ENCODE measurements around the gene ESPN.
"Not testable (repeated sequence)": the region's sequence is repeated elsewhere in the genome, so short reads cannot be mapped to it uniquely, and the experiment has no call there.

The ESPN gene

DNA sequence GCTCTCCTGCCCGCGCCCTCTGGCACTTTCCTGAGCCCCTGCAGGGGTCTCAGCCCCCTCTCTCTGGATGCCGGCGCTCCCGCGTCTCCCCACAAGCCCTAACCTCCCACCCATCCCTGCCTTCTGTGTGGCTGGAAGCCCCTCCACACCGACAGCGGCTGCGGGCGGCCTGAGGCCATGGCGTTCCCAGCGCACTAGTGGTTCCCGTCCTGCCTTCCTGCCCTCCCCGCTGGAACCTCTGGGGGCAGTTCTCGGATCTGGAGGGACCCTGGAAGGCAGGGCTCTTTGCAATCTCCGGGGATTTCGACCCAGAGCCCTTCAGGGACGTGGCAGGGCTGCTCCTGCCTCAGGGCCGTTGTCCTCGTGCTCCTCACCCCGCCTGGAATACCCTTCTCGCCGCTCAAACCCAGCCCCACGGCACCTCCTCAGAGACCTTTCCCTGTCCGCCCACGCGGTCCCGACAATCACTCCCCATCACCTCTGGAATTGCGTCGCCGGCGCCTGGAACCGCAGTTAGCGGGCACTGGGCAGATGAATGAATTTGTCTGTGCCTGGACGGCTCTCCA lies 493 bp upstream of the ESPN start:
- H3K4me1 ChIP-seq = no peaks in the 10 kb centered on the region
- H3K36me3 ChIP-seq = no peaks in the 10 kb centered on the region
- H3K9me3 ChIP-seq = no peaks in the 10 kb centered on the region
- H3K4me3 ChIP-seq (ENCODE audit: low read depth, low read length) = no peak overlapping the region
- DNase-seq = no peak
- H3K27me3 ChIP-seq = peaks cover 50% of the 10 kb centered on the region
- TF ChIP-seq, protein P1, sequence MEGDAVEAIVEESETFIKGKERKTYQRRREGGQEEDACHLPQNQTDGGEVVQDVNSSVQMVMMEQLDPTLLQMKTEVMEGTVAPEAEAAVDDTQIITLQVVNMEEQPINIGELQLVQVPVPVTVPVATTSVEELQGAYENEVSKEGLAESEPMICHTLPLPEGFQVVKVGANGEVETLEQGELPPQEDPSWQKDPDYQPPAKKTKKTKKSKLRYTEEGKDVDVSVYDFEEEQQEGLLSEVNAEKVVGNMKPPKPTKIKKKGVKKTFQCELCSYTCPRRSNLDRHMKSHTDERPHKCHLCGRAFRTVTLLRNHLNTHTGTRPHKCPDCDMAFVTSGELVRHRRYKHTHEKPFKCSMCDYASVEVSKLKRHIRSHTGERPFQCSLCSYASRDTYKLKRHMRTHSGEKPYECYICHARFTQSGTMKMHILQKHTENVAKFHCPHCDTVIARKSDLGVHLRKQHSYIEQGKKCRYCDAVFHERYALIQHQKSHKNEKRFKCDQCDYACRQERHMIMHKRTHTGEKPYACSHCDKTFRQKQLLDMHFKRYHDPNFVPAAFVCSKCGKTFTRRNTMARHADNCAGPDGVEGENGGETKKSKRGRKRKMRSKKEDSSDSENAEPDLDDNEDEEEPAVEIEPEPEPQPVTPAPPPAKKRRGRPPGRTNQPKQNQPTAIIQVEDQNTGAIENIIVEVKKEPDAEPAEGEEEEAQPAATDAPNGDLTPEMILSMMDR (IDR thresholded peaks at IDR 0.05; ENCODE audit: low read depth, low read length) = no peak

DNA sequence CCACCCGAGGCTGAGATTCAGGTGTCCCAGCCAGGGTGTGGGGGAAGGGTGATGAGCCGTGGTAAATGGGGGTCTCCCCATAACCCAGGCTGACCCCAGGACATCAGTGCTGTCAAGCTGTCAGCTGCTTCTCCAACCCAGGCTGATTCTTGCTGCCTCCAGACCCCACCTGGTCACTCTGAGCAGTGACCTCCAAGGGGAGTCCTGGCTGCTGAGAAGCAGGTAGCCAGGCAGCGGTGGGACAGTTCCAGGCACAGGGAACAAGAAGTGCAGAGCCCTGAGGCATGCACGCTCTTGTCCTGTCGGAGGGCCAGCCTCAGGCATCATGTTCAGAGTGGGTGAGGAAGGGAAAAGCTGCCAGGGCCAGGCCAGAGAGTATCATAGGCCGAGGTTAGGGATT lies 1.1 kb downstream of the ESPN start:
- Histone ChIP-seq H3K4me1 (no peaks in the 10 kb centered on the region), H3K36me3 (no peaks in the 10 kb centered on the region), H3K9me3 (no peaks in the 10 kb centered on the region), H3K27me3 (peaks cover 39% of the 10 kb centered on the region), H3K4me3 (ENCODE audit: low read depth, low read length) (no peak overlapping the region)
- TF ChIP-seq, protein P1 (IDR thresholded peaks at IDR 0.05; ENCODE audit: low read depth, low read length) = no peak
- no peak for DNase-seq

DNA sequence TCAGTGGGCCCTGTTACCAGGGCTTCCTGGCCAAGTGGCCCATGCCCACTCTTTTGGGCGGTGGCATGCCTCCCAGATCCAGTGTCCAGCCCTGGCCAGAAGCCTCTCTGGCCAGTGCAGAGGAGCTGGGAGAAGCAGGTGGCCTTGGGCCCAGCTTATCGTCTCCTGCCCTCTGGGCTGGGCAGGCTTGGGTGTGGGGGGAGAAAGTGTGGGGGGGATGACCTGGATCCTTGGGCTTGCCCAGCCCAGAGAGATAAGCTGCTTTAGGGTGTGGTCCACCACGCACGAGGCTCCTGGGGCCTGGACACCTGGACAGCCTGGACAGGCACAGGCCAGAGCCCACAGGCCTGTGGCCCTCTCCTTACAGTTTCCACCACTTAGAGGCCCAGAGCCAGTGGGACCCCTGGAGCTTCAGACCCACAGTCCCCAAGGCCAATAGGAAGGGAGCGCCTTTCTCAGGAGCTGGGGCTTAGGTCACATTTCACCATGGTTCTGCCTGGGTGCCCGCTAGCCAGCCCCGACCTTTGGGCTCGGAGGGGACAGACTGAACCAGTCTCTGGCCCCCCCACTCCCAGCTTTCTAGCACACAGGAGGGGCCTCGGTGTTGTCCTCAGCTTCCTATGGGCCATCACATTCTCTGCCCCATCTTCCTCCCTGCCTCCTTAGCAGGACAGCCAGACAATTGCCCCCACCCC lies 1.8 kb downstream of the ESPN start:
- Histone ChIP-seq H3K4me3 (ENCODE audit: low read depth, low read length) (no peak overlapping the region), H3K4me1 (no peaks in the 10 kb centered on the region), H3K27me3 (peaks cover 36% of the 10 kb centered on the region), H3K9me3 (no peaks in the 10 kb centered on the region), H3K36me3 (no peaks in the 10 kb centered on the region)
- TF ChIP-seq, protein P1 (IDR thresholded peaks at IDR 0.05; ENCODE audit: low read depth, low read length) = no peak
- no peak for DNase-seq

DNA sequence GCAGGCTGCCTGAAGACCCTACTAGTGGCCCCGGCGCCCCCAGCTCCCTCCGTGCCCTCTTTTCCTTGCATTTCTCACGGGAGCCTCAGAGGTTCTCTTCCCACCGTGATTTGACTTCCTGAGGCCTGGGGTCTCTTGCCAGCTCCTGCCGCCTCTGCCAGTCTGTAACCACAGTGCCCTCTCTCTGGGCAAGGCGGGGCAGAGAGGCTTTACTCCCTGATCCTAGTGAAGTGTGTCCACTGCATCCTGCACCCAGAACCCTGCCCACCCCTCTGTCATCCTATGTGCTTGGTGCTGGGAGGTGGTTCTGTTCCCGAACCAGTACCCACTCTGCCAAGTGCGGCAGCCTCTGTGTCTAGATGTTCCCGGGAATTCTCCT lies 2.4 kb downstream of the ESPN start:
- no peak for DNase-seq
- peaks cover 31% of the 10 kb centered on the region for H3K27me3 ChIP-seq
- no peaks in the 10 kb centered on the region for H3K4me1 ChIP-seq
- TF ChIP-seq, protein P1 (IDR thresholded peaks at IDR 0.05; ENCODE audit: low read depth, low read length) = no peak
- no peak overlapping the region for H3K4me3 ChIP-seq (ENCODE audit: low read depth, low read length)
- no peaks in the 10 kb centered on the region for H3K36me3 ChIP-seq
- no peaks in the 10 kb centered on the region for H3K9me3 ChIP-seq

DNA sequence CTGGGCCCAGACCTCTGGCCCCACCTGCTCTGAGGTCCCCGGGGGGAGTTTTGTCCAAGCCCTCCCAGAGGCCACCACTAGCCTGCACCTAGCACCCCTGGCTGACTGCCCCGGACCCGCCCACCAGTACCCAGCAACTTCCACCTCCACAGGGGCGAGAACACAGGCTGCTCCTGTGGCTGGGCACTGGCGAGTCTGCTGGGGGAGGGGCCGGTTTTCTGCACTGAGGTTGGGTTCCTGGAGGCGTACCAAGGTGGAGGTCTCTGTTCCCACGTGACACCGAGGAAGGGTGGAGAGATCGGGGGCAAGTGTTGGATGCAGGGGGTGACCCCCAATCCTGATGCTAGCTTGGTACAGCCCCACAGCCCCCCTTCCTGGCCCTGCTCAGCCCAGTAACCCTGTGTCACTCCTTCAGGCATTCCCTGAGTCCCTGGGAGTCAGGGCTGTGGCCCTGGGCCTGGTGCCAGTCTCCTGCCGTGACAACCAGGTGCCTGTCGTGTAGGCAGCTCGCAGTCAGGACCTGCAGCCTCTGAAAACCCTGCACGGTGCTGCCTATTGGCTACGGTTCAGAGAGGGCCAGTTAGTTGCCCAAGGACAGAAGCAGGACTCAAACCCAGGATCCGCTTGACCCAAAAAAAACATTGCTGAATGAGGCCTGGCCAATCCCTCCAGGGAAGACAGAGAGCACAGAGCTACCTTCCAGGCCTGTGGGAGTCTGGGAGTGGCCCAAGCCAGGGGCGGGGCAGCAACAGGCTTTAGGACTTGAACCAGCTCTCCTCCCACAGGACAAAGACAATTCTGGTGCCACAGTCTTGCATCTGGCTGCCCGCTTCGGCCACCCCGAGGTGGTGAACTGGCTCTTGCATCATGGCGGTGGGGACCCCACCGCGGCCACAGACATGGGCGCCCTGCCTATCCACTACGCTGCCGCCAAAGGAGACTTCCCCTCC lies 3.1 kb downstream of the ESPN start:
- no peaks in the 10 kb centered on the region for H3K36me3 ChIP-seq
- TF ChIP-seq, protein P1 (IDR thresholded peaks at IDR 0.05; ENCODE audit: low read depth, low read length) = no peak
- H3K4me1 ChIP-seq = no peaks in the 10 kb centered on the region
- peaks cover 31% of the 10 kb centered on the region for H3K27me3 ChIP-seq
- no peaks in the 10 kb centered on the region for H3K9me3 ChIP-seq
- DNase-seq = no peak
- H3K4me3 ChIP-seq (ENCODE audit: low read depth, low read length) = no peak overlapping the region

DNA sequence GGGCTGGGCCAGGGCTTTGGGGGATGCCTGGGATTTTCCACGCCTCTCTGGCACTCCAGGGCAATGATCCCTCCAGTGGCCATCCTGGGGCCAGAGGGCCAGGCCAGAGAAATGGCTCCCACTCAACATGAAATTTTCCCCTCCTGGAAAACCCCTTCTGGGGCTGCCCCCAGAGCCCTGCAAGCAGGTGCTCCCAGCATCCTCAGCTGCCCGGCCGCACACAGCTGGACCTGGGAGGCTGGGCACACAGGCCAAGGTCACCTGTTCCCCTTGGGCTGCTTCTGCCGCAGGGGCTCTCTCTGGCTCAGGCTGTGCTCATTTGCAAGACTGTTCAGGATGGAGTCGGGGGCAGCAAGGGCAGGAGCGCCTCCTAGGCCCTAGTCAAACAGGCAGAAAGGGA lies 3.9 kb downstream of the ESPN start:
- peaks cover 24% of the 10 kb centered on the region for H3K27me3 ChIP-seq
- not testable (repeated sequence) for H3K36me3 ChIP-seq; DNase-seq; H3K4me3 ChIP-seq (ENCODE audit: low read depth, low read length); H3K9me3 ChIP-seq; H3K4me1 ChIP-seq

DNA sequence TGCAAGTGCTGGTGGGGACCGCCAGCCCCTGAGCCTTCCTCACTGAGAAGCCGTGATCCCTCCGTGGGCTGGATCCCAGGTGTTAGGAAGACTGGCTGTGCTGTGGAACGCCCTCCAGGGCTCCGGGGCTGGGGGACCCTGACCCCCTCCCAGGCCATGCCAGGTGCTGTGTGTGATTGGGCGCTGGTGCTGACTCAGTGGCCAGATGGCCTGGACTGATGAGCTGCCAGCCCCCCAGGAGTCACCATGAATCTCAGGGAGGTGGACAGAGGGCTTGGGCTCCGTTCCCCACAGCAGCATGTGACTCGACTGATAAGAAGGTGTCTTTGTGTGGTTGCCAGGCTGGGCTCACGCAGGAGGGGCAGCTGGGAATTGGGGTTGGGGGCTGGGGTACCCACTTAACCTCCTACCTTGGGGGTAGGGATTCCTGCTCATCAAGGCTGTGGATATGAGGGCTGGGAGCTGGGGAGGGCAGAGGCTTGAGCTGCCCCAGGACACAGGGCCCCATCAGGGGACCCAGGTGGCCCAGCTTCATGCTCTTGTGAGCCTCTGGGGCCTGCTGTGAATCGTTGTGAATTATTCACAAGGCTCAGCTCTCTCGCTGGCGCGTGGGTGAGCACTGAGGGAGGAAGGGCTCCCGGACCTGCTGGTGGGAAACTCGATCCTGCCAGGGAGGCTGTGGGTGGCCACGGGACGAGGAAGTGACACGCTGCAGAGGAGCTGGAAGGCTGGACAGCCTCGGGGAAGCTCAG lies 5.3 kb downstream of the ESPN start:
- H3K27me3 ChIP-seq = peaks cover 12% of the 10 kb centered on the region
- not testable (repeated sequence) for H3K4me1 ChIP-seq; H3K9me3 ChIP-seq; H3K4me3 ChIP-seq (ENCODE audit: low read depth, low read length); DNase-seq; H3K36me3 ChIP-seq

DNA sequence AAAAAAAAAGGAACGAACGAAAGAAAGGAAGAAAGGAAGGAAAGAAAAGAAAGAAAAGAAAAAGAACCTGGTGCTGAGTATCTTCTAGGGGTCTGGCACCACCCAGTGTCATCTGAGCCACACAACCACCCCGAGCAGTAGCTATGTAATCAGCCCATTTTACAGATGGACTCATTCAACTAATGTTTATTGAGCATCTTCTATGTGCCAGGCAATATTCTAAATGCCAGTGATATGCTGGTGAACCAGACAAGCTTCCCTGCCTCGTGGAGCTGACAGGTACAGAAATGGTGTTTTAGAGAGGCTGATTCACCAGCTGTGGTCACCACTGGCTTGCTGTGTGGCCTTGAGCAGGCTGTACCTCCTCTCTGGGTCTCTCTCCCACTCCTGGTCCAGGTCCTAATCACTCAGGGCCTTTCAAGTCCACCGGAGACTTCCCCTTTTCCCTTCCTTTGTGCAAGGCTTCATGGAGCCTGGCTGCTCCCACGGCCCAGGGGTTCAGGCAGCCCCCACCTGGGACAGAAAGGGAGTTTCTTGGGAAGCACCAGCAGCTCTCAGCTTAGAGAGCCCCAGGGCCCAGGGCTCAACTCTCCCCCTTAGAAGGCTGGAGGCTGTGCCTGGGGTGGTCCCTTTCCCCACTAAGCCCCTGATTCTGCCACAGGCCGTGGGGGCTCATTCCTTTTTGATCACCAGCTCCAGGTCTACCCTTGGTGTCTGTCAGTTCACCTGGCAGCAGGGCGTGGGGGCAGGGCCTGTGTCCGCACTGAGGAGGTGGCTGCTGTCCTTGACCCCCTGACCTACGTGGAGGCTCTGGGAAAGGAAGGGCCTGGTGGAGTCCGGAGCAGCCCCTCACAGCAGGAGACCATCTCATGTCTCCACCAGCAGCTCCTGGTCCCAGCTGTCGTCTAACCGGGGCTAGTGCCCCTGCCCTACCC lies 7.3 kb downstream of the ESPN start:
- not testable (repeated sequence) for H3K9me3 ChIP-seq; DNase-seq; H3K4me1 ChIP-seq; H3K36me3 ChIP-seq; H3K4me3 ChIP-seq (ENCODE audit: low read depth, low read length); H3K27me3 ChIP-seq

Measured in BE2C (cell line).